Measurements from ENCODE around the gene HNRNPC.
"Not testable (repeated sequence)": the region's sequence is repeated elsewhere in the genome, so short reads cannot be mapped to it uniquely, and the experiment has no call there.

HNRNPC gene

DNA sequence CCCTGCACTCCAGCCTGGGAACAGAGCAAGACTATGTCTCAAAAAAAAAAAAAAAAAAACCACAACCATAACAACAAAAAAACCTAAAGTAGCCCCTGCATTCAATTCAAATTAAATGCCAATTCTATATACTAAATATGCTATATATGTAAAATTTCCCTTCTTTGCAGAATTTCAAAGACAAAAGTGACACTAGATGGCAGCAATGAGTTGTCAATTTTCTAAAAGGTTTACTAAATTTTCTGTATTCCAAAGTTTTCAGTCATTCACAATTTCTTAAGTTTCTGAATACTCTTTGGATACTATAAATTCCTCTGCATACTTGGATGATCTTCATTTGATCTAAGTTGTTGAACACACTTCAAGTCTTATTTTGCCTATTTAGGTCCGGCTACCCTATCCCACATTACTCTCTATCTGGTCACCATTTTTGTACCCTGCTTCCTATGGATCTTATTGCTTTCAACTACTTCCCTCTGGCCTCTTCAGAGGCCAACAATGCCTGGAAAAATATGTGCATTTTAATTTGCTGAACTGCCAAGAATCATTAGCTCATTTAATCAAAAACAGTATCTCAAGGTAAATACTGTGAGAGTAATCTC is 27.9 kb downstream of the HNRNPC start:
- no peak for DNase-seq

DNA sequence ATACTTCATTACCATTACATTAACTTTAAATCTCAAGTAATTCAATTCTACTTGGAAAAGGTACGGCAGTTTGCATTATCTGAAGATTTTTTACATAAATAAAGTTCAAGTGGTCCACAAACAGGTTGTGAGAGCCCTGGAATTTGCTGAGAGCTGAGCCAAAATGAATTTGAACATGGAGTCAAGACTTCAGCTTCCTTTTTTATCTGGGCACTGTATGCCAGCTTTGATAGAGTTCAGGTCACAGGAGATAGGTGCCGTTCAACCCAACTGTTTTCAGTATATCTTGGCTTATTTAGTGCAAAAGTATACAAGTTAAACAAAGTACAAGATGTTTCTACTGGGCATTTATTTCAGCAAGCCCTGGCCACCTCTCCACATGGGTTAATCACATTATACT is 28.8 kb downstream of the HNRNPC start:
- no peak for DNase-seq

DNA sequence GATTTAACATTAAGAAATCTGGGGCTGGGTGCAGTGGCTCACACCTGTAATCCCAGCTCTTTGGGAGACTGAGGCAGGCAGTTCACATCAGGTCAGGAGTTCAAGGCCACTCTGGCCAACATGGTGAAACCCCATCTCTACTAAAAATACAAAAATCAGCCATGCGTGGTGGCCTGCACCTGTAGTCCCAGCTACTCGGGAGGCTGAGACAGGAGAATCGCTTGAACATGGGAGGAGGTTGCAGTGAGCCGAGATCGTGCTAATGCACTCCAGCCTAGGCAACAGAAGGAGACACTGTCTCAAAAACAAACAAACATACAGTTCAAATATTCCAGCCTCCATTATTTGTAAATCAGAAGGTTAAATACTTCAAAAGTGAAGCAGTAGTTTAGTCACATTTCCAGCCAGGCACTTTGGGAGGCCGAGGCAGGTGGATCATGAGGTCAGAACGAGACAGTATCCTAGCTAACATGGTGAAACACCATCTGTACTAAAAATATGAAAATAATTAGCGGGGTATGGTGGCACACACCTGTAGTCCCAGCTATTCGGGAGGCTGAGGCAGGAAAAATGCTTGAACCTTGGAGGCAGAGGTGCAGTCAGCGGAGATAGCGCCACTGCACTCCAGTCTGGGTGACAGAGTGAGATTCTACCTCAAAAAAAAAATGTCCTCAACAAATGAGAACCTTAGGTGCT is 30.3 kb downstream of the HNRNPC start:
- no peak for DNase-seq

DNA sequence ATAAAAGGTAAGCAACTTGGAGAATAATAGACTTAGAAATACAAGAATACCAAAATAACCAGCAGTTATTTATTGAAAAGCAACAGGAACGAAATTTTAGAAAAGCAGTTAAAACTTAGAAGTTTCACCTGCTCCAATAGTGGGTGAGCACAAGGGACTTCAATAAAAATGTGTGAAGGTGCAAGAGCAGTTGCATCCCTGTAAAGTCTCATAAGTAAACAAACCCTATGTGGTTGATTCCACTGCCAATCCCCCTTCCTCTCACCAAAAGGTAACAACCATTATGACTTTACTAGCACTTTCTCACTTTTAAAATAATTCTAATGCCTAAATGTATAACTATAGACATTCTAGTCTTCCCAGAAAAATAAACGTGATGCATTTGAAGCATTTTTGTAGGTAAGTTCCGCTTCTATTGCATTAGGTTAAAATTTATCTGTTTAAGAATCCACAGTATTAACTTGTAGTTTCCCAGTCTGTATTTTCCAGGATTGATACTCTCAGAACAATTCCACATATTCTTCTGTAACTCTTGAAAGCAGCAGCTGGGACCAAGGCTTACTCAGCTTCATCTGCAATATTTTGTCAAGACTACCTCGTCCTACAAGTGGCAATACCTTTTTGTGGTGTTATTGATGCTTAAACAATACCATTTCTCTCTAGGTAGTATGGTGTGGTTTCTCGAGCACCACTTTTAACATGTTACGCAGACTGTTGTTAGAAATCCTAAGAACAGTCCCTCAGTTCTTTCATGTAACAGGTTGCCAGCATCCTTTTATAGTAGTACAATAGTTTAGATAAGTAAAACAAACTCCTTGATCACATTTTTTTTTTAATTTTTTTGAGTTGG is 32.1 kb downstream of the HNRNPC start:
- DNase-seq = no peak

DNA sequence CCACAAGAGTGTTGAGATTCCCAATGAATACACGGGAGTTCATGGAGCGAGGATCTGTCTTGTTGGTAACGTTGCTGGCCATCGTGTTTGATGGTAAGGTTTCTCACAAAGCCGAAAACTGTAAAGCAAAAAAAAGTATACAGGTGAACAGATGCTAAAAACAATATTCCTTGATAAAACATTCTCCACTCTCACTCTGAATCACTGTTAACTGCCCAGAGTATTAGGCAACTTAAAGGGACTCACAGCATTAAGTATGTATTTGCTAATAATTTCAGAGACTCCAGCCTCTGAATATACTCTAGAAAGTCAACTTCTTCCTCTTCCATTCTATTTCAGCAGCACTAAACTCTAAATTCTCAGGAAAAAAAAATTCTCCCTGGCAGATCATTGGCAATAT is 35.1 kb downstream of the HNRNPC start:
- no peak for DNase-seq

DNA sequence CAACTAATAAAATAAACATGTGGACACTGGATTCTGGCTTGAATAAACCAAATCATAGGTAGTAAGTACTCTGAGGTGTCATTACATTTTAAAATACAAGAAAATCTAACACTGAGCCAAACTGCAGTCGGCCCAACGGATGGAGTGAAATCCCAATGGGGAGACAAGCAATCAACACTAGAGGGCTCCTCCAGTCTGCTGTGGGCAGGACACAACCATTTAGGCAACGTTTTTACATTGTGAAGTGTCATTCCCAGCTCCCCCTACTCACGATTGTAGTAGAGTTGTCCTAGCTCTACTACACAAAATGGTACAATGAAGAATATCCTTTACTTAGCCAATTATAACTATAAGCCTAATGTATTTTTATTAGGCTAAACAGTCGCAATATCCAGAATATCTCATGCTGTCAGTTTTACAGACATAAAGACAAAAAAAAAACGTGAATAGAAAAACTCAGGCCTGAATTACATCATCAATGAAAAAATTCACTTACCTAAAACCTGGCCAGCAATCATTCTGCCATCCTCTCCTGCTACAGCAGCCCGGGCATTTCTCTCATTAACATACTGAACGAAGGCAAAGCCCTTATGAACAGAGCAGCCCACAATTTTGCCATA is 35.7 kb downstream of the HNRNPC start:
- no peak for DNase-seq

DNA sequence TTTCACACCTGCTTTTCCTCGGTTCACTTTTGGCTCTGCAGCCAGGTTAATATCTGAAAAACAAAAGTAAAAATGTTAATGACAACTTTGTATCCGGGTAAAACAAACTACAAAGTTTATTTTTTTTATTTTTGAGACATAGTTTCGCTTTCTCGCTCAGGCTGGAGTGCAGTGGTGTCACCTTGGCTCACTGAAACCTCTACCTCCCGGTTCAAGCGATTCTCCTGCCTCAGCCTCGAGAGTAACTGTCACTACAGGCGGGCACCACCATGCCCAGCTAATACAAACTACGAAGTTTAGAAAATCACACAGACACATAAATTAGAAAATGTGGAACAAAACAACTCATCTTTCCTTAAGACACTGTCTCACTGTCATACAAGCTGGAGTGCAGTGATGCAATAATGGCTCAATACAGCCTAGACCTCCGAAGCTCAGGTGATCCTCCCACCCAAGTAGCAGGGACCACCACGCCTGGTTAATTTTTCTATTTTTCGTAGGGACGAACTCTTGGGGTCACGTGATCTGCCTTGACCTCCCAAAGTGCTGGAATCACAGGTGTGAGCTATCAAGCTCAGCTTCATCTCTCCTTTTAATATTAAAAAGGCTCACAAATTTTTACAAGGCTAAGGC is 38.1 kb downstream of the HNRNPC start:
- DNase-seq = no peak

DNA sequence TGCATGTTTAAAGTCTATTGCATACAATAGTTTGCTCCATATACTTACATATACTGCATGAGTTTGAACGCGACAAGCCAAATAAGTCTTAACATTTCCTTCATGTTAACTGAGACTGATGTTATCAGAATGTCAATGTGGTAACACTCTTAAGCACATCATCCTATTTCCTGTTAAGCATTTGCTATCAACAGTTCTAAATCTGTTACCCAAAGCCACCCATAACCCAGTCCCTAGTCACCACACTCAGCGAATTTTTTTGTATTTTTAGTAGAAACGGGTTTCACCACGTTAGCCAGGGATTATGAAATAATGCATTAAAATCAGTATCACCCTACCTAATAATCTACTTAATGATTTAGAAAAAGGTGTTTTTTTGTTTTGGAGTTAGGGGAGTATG is 39.4 kb downstream of the HNRNPC start:
- DNase-seq = no peak

DNA sequence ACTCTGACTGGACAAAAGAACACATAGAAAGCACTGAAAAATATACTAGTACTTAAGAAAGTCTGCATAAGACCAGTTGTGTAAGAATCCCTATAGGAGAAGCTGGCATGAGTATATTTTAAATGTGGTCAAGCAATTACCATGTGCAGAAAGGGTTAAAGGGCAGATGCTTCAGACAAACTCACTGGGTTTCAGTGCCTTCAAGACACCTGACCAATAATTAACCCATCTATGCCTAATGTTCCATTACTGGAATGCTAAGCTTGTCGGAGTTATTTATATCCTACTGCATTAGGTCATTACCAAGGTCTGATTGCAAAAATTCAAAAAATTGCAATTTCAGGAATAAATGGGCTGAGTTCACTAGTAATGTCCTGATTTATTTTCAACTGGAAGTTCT is 41.3 kb downstream of the HNRNPC start:
- no peak for DNase-seq

DNA sequence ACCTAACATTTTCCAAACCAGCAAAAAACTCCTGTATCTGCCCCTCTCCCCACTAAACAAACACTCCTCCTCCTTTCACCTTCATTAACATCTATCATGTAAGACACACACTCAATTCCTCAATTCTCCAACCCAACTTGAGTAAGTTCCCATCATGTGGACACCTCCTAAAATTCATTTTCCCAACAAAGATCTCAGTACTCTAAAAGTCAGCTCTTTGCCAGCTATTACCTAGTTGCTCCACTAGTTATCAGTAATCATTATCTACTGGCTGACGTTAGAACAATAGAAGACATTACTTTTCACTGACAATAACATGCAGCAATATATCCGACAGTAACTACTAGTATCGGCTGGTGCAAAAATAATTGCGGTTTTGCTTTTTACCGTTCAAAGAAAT is 42.1 kb downstream of the HNRNPC start:
- no peak for DNase-seq

DNA sequence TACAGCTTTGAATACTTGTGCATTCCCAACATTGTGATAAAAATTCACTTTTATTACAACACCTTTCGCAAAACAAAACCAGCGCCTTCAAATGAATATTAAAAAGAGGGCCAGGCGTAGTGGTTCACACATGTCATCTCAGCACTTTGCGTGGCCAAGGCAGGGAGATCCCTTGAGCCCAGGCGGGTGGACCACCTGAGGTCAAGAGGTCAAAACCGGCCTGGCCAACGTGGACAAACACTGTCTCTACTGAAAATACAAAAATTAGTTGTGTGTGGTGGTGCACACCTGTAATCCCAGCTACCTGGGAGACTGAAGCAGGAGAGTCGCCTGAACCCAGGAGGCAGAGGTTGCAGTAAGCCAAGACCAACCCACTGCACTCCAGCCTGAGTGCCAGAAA is 42.8 kb downstream of the HNRNPC start:
- no peak for DNase-seq

DNA sequence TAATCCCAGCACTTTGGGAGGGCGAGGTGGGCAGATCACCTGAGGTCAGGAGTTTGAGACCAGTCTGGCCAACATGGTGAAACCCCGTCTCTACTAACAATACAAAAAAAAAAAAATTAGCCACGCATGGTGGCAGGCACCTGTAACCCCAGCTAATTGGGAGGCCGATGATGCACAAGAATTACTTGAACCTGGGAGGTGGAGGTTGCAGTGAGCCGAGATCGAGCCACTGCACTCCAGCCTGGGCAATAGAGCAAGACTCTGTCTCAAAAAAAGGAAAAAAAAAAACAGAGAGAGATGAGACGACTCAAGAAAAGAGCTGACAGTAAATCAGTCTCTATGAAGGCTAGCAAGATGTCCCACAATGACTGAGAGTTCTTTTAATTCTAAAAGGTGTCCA is 44.1 kb downstream of the HNRNPC start:
- DNase-seq = not testable (repeated sequence)

DNA sequence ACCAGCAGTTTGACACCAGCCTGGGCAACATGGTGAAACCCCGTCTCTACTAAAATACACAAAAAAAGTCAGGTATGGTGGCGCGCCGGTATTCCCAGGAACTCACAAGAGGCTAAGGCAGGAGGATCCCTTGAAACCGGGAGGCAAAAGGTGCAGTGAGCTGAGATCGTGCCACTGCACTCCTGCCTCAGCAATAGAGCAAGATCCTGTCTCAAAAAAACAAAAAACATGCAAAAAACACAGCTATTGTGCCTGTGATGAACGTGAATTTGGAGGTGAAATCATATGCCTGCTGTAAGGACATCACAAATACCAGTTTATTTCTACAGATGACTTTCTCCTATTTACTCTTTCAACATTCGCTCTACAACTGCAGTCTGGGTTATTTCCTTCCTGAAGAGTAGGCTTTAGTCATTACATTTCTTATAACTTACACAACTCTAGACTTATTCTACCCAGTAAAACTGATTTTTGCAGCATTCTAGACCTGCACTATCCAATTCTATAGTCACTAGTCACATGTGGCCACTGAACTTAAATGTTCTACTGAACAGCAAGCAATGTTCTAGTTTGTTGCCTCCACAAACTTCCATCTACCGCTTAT is 48.3 kb downstream of the HNRNPC start:
- DNase-seq = no peak

DNA sequence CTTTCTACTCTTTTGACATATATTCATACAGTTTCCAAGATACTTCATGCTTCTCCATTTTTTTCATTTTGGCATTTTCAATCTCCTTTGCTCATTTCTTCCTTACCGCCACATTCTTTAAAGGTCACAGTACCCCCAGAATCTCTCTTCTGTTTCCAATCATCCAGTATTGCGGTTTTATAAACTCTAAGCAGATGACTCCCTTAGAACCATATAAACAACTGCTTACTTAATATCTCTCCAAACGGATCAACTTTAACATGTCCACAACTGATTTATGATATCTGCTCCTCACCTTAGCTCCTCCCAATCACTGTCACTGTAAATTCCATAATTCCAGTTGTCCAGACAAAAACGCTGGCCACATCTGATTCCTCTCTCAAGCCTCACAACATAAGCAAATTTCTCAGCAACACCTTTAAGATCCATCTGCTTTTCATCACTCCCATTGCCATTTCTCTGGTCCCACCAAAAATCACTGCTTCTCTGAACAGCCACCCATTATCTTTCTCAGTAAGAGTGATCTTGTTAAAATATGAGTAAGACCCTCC is 49.6 kb downstream of the HNRNPC start:
- no peak for DNase-seq

DNA sequence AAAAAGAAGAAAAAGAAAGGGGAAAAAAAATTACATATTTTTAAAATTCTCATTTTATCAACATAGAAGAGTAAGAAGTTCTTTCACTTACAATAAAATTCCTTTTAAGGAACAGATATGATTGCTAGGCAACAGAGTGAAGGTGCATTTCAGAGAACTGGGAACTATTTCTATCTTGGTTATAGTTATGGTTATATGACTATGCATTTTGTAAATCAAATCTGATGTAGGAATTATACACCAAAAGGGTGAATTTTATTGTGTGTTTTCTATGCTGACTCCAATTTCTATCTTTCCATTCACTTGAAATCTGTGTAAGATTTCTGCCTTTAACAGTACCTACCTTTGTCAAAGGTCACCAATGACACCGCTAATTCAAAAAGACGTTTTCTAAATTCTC is 50.1 kb downstream of the HNRNPC start:
- DNase-seq = no peak

DNA sequence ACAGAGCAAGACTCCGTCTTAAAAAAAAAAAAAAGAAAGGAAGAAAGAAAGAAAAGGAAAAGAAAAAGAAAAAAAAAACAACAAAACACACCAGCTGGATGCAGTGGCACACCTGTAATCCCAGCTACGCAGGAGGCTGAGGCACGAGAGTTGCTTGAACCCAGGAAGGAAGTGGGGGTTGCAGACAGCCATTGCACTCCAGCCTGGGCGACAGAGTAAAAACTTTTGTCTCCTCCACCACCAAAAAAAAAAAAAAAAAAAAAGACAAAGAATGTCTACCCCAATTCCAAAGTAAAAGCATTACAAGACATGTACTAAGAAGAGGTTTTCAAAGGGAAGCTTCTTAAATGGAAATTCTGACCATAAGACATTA is 53.4 kb downstream of the HNRNPC start:
- no peak for DNase-seq

DNA sequence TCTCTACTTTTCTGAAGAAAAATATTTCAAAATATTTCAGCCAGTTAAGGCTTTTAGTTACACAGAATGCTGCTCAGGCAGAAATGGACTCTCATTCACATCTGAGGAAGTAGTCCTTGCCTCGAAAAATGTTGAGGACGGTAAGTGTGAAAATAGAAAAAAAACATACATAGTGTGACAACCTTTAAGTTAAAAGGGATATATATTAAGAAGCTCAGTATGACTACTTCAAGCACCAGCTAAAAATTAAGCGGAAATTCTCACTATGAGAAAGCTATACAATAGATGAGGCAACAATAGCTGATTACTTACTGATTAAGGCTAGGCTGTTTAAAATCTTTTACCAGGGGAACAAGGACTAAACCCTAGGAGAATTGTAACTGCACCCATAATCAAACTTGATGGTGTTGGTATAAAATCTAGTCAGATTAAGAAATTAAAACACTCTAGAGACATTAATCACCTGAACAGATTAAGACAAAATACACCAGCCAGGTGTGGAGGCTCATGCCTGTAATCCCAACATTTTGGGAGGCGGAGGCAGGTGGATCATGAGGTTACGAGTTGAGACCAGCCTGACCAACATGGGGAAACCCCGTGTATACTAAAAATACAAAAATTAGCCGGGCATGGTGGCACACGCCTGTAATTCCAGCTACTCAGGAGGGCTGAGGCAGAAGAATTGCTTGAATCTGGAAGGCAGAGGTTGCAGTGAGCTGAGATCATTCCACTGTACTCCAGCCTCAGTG is 53.9 kb downstream of the HNRNPC start:
- no peak for DNase-seq

DNA sequence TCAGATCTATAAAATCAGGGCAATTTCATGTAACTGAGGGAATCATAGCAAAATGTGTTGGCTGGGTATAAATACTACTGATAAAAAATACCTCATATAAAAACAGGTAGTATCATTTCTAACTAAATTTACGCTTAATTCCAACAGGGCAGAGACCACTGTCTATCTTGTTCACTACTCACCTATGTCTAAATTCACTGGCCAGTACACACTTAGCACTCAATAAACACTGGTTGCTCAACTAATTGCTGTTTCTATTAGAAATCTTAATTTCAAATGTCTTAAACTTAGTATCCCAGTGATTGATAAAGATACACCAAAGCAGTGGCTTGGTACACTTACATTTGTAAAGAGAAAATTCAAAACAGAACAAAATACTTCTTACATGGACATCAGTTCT is 55.6 kb downstream of the HNRNPC start:
- DNase-seq = no peak

DNA sequence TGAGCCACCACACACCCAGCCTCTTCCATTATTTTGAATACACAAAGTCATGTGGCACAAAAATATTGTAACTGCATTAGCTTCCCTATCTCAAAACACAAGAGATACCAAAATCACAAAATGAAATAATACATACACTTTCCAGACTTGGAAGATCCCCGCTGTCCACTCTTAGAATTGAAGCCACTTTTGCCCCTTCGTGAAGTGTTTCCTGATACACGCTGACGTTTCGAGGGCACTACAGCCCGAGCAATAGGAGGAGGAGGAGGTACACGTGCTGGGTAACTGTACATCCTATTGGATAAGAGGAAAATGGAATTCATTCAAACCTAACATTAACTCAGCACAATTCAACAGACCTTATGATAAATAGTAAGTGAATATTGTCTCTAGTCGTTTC is 56.4 kb downstream of the HNRNPC start:
- DNase-seq = not testable (repeated sequence)

DNA sequence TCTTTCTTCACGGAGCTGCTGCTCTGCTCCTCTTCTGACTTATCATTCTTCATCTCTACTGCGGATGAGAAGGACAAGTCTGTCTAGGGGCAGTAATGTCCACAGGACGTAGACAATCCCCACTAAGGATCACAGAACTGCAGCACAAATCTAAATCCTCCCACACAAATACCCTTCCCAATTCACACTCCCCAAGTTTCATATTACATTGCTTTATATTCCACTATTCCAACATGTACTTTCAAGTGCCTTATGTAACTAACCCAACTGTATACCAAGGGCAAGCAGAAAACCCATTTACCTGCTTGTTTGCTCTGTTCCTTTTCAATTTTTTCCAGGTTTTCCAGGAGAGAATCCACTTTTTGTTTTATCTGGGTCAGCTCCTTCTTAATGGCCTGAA is 57.7 kb downstream of the HNRNPC start:
- no peak for DNase-seq

DNA sequence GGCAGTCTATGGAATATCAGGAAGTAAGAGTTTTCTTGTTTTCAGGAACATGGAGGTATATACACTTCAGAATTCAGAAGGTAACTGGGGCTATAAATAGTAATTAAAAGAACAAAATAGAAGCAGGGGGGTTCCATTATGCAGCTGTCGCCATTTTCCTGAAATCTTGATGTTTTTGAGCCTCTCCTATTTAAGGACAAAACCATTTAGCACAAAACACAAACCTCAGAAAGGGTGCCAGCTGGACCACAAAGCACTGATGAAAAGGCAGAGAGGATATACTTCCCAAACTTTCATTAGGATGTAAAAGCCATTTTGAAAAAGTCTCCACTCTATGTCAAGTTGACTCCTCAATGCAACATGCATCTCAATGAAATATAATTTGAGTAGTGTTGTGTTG is 59.2 kb downstream of the HNRNPC start:
- DNase-seq = no peak

DNA sequence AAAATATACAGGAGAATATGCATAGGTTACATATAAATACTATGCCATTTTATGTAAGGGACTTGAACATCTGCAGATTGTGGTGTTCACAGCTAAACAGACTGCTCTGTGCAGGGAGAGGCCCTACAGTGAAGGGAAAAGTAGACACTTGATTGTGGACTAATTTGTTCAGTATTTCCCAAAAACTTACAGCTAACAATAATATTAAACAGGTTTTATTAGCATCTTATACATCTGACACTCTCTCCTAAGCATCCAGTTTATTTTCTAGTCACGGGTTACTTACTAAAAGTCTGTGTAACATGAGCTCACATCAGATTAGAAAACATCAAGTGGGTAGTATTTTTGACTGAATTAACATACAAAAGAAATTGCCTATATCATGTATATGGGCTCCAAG is 60.1 kb downstream of the HNRNPC start:
- no peak for DNase-seq
